NCI-H345 (cell line): ENCODE measurements around the gene CHRNA3.
"Not testable (repeated sequence)": the region's sequence is repeated elsewhere in the genome, so short reads cannot be mapped to it uniquely, and the experiment has no call there.

Experiments used
- DNase-seq: peaks from one replicate; lab custom pipeline; 2025; lab: John Stamatoyannopoulos, UW

Gene CHRNA3

GRCh38 chr15:78617516-78617915 is 3.3 kb downstream of the CHRNA3 start:
- no peak for DNase-seq

- DNase-seq, result no peak
Observed at GRCh38 chr15:78617076-78617475, 3.7 kb downstream of the CHRNA3 start.

- DNase-seq, result no peak
Observed at GRCh38 chr15:78616506-78616905, 4.3 kb downstream of the CHRNA3 start.

GRCh38 chr15:78615151-78615589 is 5.6 kb downstream of the CHRNA3 start:
- DNase-seq, result no peak

- DNase-seq, result no peak
Observed at GRCh38 chr15:78614021-78614420, 6.8 kb downstream of the CHRNA3 start.

GRCh38 chr15:78609551-78609950 is 11.2 kb downstream of the CHRNA3 start:
- not testable (repeated sequence) for DNase-seq

- no peak for DNase-seq
Observed at GRCh38 chr15:78605680-78606079, 15.1 kb downstream of the CHRNA3 start.

GRCh38 chr15:78605201-78605600 is 15.6 kb downstream of the CHRNA3 start:
- DNase-seq, result no peak

- no peak for DNase-seq
Observed at GRCh38 chr15:78604420-78604819, 16.4 kb downstream of the CHRNA3 start.

- DNase-seq, result no peak
Observed at GRCh38 chr15:78603467-78603866, 17.3 kb downstream of the CHRNA3 start.

GRCh38 chr15:78599189-78599588 is 21.6 kb downstream of the CHRNA3 start:
- DNase-seq, result no peak

- no peak for DNase-seq
Observed at GRCh38 chr15:78598348-78598747, 22.4 kb downstream of the CHRNA3 start.

GRCh38 chr15:78597583-78597982 is 23.2 kb downstream of the CHRNA3 start:
- no peak for DNase-seq

- no peak for DNase-seq
Observed at GRCh38 chr15:78574944-78575343, 45.9 kb downstream of the CHRNA3 start.

GRCh38 chr15:78573416-78573815 is 47.4 kb downstream of the CHRNA3 start:
- DNase-seq, result no peak

- DNase-seq, result no peak
Observed at GRCh38 chr15:78571382-78571781, 49.4 kb downstream of the CHRNA3 start.

- no peak for DNase-seq
Observed at GRCh38 chr15:78570710-78571109, 50.1 kb downstream of the CHRNA3 start.

GRCh38 chr15:78567531-78567930 is 53.3 kb downstream of the CHRNA3 start:
- DNase-seq, result no peak

- peak; percentile 21 for DNase-seq
Observed at GRCh38 chr15:78565951-78566774, 54.6 kb downstream of the CHRNA3 start.

GRCh38 chr15:78565097-78565950 is 55.5 kb downstream of the CHRNA3 start, which contains the start of gene CHRNA5:
Gene CHRNA5, plus strand, starts transcription at chr15:78565520. Its CDS starts 200 bp downstream, at chr15:78565720.
- DNase-seq, result peak; percentile 94

GRCh38 chr15:78564743-78565096 is 56.1 kb downstream of the CHRNA3 start:
- no peak for DNase-seq

- no peak for DNase-seq
Observed at GRCh38 chr15:78563092-78563491, 57.7 kb downstream of the CHRNA3 start.

- DNase-seq, result no peak
Observed at GRCh38 chr15:78561490-78561889, 59.3 kb downstream of the CHRNA3 start.
